ENCODE results near the gene RRBP1. TPM values are rescaled to one million over a fixed set of nuclear protein-coding genes. Genes with fewer than 3 reads are reported as not detected.
A peak's percentile ranks its signal among the peaks of the same experiment; 100 is the strongest.

The RRBP1 gene
- total RNA-seq, result 122 and 126 TPM in 2 replicates

- peaks cover 32% of the 10 kb centered on the region for H3K36me3 ChIP-seq (ENCODE audit: insufficient read depth, low read length)
- DNase-seq (ENCODE audit: insufficient read length, low spot score, missing footprints), result peak; percentile 100
- H3K27me3 ChIP-seq (ENCODE audit: insufficient read depth, low read length), result peaks cover 33% of the 10 kb centered on the region
- peaks cover 15% of the 10 kb centered on the region for H3K4me1 ChIP-seq (ENCODE audit: insufficient read depth, low read length)
- peak; percentile 74 for TF ChIP-seq CTCF (IDR thresholded peaks at IDR 0.05; ENCODE audit: extremely low read depth, low read depth, low read length)
- no peaks in the 10 kb centered on the region for H3K9me3 ChIP-seq (ENCODE audit: low read depth, low read length)
- H4K20me1 ChIP-seq (ENCODE audit: insufficient read depth, low read length), result peaks cover 34% of the 10 kb centered on the region
- H3K4me3 ChIP-seq (ENCODE audit: insufficient read depth, low read length), result peak within 1 kb of the TSS; percentile 94
- peak within 1 kb of the TSS; percentile 80 for H3K4me2 ChIP-seq (ENCODE audit: insufficient read depth, low read length)
- H2AFZ ChIP-seq (ENCODE audit: low read length), result peak within 1 kb of the TSS; percentile 84
- peak within 1 kb of the TSS; percentile 87 for H3K27ac ChIP-seq (ENCODE audit: low read depth, low read length)
- H3K79me2 ChIP-seq (ENCODE audit: insufficient read depth, low read length), result peaks cover 40% of the 10 kb centered on the region
These were observed at the start of gene RRBP1 for GRCh38 chr20:17682103-17682888. TSS of gene RRBP1 (minus strand) at chr20:17682242. CDS start at chr20:17660507, 21,735 bp downstream.

GRCh38 chr20:17731233-17731632 lies 49.2 kb upstream of the RRBP1 start:
- H3K4me3 ChIP-seq (ENCODE audit: insufficient read depth, low read length), result no peak overlapping the region
- H3K36me3 ChIP-seq (ENCODE audit: insufficient read depth, low read length), result no peaks in the 10 kb centered on the region
- no peaks in the 10 kb centered on the region for H3K79me2 ChIP-seq (ENCODE audit: insufficient read depth, low read length)
- H3K27ac ChIP-seq (ENCODE audit: low read depth, low read length), result no peak overlapping the region
- H4K20me1 ChIP-seq (ENCODE audit: insufficient read depth, low read length), result no peaks in the 10 kb centered on the region
- H2AFZ ChIP-seq (ENCODE audit: low read length), result no peak overlapping the region
- H3K27me3 ChIP-seq (ENCODE audit: insufficient read depth, low read length), result peaks cover 2% of the 10 kb centered on the region
- TF ChIP-seq CTCF (IDR thresholded peaks at IDR 0.05; ENCODE audit: extremely low read depth, low read depth, low read length), result no peak
- H3K9me3 ChIP-seq (ENCODE audit: low read depth, low read length), result peaks cover 2% of the 10 kb centered on the region
- peaks cover 9% of the 10 kb centered on the region for H3K4me1 ChIP-seq (ENCODE audit: insufficient read depth, low read length)
- no peak for DNase-seq (ENCODE audit: insufficient read length, low spot score, missing footprints)
- H3K4me2 ChIP-seq (ENCODE audit: insufficient read depth, low read length), result no peak overlapping the region

GRCh38 chr20:17730071-17730470 lies 48.0 kb upstream of the RRBP1 start:
- DNase-seq (ENCODE audit: insufficient read length, low spot score, missing footprints), result no peak
- Histone ChIP-seq H3K4me2 (ENCODE audit: insufficient read depth, low read length) (no peak overlapping the region), H4K20me1 (ENCODE audit: insufficient read depth, low read length) (no peaks in the 10 kb centered on the region), H3K4me3 (ENCODE audit: insufficient read depth, low read length) (no peak overlapping the region), H3K27me3 (ENCODE audit: insufficient read depth, low read length) (peaks cover 2% of the 10 kb centered on the region), H3K4me1 (ENCODE audit: insufficient read depth, low read length) (peaks cover 2% of the 10 kb centered on the region), H3K36me3 (ENCODE audit: insufficient read depth, low read length) (no peaks in the 10 kb centered on the region), H3K27ac (ENCODE audit: low read depth, low read length) (no peak overlapping the region), H3K9me3 (ENCODE audit: low read depth, low read length) (no peaks in the 10 kb centered on the region), H3K79me2 (ENCODE audit: insufficient read depth, low read length) (no peaks in the 10 kb centered on the region), H2AFZ (ENCODE audit: low read length) (no peak overlapping the region)
- no peak for TF ChIP-seq CTCF (IDR thresholded peaks at IDR 0.05; ENCODE audit: extremely low read depth, low read depth, low read length)

- no peak overlapping the region for H3K4me2 ChIP-seq (ENCODE audit: insufficient read depth, low read length)
- H2AFZ ChIP-seq (ENCODE audit: low read length), result no peak overlapping the region
- H3K27ac ChIP-seq (ENCODE audit: low read depth, low read length), result no peak overlapping the region
- H4K20me1 ChIP-seq (ENCODE audit: insufficient read depth, low read length), result no peaks in the 10 kb centered on the region
- H3K79me2 ChIP-seq (ENCODE audit: insufficient read depth, low read length), result no peaks in the 10 kb centered on the region
- no peak for DNase-seq (ENCODE audit: insufficient read length, low spot score, missing footprints)
- no peak for TF ChIP-seq CTCF (IDR thresholded peaks at IDR 0.05; ENCODE audit: extremely low read depth, low read depth, low read length)
- no peaks in the 10 kb centered on the region for H3K4me1 ChIP-seq (ENCODE audit: insufficient read depth, low read length)
- H3K36me3 ChIP-seq (ENCODE audit: insufficient read depth, low read length), result no peaks in the 10 kb centered on the region
- no peak overlapping the region for H3K4me3 ChIP-seq (ENCODE audit: insufficient read depth, low read length)
- H3K27me3 ChIP-seq (ENCODE audit: insufficient read depth, low read length), result peaks cover 2% of the 10 kb centered on the region
- H3K9me3 ChIP-seq (ENCODE audit: low read depth, low read length), result no peaks in the 10 kb centered on the region
These were observed 46.0 kb upstream of the RRBP1 start for GRCh38 chr20:17728074-17728473.
